RWPE2 (cell line): Measurements from ENCODE around the gene SHC2.
"Not testable (repeated sequence)": the region's sequence is repeated elsewhere in the genome, so short reads cannot be mapped to it uniquely, and the experiment has no call there.

ENCODE experiments used
- ATAC-seq: fragments of 200-7000 bp; cut with Tn5 transposase; 3 replicates; pipeline ENCODE4 v1.9.1; 2021; ENCODE audit warnings: low read depth
- DNase-seq: peaks from one replicate; pipeline ENCODE4 v3.0.0-alpha.2; 2020; ENCODE audit warnings: low spot score
- H3K27ac ChIP-seq: fragments of 450-650 bp; 2 replicates; pipeline ENCODE4 v1.5.1; 2017; ENCODE audit warnings: mild to moderate bottlenecking; ENCODE audit not compliant: poor library complexity, severe bottlenecking
- H3K27me3 ChIP-seq: fragments of 250-450 bp; sonication (Bioruptor Pico); 2 replicates; pipeline ENCODE4 v1.5.1; 2021; ENCODE audit warnings: mild to moderate bottlenecking, moderate library complexity; ENCODE audit not compliant: insufficient read depth, poor library complexity, severe bottlenecking
- H3K36me3 ChIP-seq: fragments of 250-450 bp; sonication (Bioruptor Pico); 2 replicates; pipeline ENCODE4 v1.5.1; 2020; ENCODE audit warnings: low read depth, mild to moderate bottlenecking, moderate library complexity
- H3K4me1 ChIP-seq: fragments of 250-450 bp; sonication (Bioruptor Pico); 2 replicates; pipeline ENCODE4 v1.5.1; 2021; ENCODE audit warnings: mild to moderate bottlenecking, moderate library complexity; ENCODE audit not compliant: insufficient read depth, poor library complexity, severe bottlenecking
- H3K4me3 ChIP-seq: fragments of 250-450 bp; sonication (Bioruptor Pico); 2 replicates; pipeline ENCODE4 v1.5.1; 2021; ENCODE audit warnings: mild to moderate bottlenecking, moderate library complexity; ENCODE audit not compliant: severe bottlenecking
- H3K9me3 ChIP-seq: fragments of 250-450 bp; sonication (Bioruptor Pico); 2 replicates; pipeline ENCODE4 v1.5.1; 2021; ENCODE audit warnings: mild to moderate bottlenecking, moderate library complexity; ENCODE audit not compliant: severe bottlenecking
- CTCF ChIP-seq: fragments of 450-650 bp; IDR thresholded peaks from one replicate; pipeline ENCODE4 v1.5.1; 2017; ENCODE audit warnings: mild to moderate bottlenecking, moderate library complexity; ENCODE audit not compliant: poor library complexity, severe bottlenecking

SHC2 gene

DNA sequence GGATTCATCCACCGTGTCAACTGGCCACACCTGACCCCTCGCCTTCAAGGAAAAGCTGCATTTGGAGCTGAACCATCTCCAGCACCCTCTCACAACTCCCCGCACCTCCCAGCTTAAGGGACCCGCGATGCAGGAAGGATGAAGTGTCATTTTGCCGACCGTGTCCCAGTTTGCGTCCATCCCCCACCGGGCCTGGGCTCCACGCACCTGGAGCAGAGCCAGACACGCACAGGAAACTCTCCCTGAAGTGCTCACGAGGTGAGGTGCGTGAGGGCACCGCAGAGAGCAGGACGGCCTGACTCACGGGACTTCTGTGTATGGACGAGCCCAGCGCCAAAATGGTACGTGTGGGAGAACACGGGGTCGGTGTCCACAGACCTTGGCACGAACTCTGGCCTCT is 7.2 kb downstream of the SHC2 start:
- no peaks in the 10 kb centered on the region for H3K4me1 ChIP-seq
- H3K27me3 ChIP-seq: no peaks in the 10 kb centered on the region
- H3K9me3 ChIP-seq: peaks cover 2% of the 10 kb centered on the region
- no peak overlapping the region for H3K4me3 ChIP-seq
- DNase-seq (no peak), ATAC-seq (no peak)
- no peaks in the 10 kb centered on the region for H3K36me3 ChIP-seq
- no peak overlapping the region for H3K27ac ChIP-seq
- no peak for TF ChIP-seq CTCF

DNA sequence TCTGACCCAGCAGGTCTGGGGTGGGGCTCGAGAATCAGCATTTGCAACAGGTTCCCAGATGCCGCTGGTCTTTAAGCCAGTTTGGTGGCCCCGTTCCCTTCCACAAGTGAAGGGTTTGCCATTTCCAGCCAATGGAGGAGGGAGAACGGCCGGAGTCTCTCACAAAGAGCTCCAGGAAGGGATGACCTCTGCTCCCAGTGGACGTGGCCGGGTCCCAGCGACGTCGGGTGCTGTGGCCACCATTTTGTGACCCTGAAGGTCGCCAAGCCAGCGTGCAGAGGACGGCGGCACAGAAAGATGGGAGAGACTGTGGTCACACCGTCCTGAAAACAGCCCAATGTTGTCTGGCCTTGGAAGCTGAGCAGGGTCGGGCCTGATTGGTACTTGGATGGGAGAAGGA is 8.0 kb downstream of the SHC2 start:
- no peak for TF ChIP-seq CTCF
- H3K27ac ChIP-seq: no peak overlapping the region
- H3K4me3 ChIP-seq: no peak overlapping the region
- no peaks in the 10 kb centered on the region for H3K36me3 ChIP-seq
- ATAC-seq (no peak), DNase-seq (no peak)
- no peaks in the 10 kb centered on the region for H3K27me3 ChIP-seq
- no peaks in the 10 kb centered on the region for H3K4me1 ChIP-seq
- peaks cover 2% of the 10 kb centered on the region for H3K9me3 ChIP-seq

DNA sequence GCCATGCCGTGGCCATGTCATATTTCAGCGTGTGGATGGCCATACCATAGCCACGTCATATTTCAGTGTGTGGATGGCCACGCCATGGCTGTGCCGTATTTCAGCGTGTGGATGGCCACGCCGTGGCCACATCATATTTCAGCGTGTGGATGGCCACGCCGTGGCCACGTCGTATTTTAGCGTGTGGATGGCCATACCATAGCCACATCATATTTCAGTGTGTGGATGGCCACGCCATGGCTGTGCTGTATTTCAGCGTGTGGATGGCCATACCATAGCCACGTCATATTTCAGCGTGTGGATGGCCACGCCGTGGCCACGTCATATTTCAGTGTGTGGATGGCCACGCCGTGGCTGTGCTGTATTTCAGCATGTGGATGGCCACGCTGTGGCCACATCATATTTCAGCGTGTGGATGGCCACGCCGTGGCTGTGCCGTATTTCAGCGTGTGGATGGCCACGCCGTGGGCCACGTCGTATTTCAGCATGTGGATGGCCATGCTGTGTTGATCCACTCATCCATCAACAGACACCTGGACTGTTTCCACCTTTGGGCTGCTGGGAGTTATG is 9.8 kb downstream of the SHC2 start:
- not testable (repeated sequence) for H3K36me3 ChIP-seq, H3K4me1 ChIP-seq, H3K27ac ChIP-seq, H3K27me3 ChIP-seq, H3K9me3 ChIP-seq, H3K4me3 ChIP-seq, DNase-seq, ATAC-seq

DNA sequence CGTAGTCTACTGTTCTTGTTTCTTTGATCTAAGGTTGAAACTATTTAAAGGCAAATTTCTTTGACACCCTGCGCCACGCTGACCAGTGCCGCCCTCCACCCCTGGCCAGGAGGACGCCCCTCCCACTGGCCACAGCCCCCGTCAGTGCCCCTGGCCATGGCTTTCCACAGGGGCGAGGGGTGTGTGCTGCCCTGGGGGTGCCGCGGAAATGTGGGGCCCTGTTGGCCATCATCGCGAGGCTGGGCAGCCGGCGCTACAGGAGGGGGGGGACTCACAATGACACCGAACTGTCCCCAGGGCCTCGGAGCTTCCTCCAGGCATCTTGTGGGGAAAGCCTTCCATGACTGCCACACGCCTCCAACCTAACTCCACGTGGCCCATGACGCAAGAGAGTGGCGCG is 10.9 kb downstream of the SHC2 start:
- H3K27me3 ChIP-seq: no peaks in the 10 kb centered on the region
- no peak overlapping the region for H3K27ac ChIP-seq
- DNase-seq (no peak), ATAC-seq (no peak)
- H3K9me3 ChIP-seq: peaks cover 2% of the 10 kb centered on the region
- no peak overlapping the region for H3K4me3 ChIP-seq
- TF ChIP-seq CTCF: no peak
- H3K4me1 ChIP-seq: no peaks in the 10 kb centered on the region
- H3K36me3 ChIP-seq: no peaks in the 10 kb centered on the region

GRCh38 chr19:447816-448560 is 12.8 kb downstream of the SHC2 start:
- Histone ChIP-seq H3K4me1 (no peaks in the 10 kb centered on the region), H3K9me3 (peaks cover 2% of the 10 kb centered on the region), H3K4me3 (no peak overlapping the region), H3K27me3 (no peaks in the 10 kb centered on the region), H3K36me3 (no peaks in the 10 kb centered on the region), H3K27ac (no peak overlapping the region)
- TF ChIP-seq CTCF: no peak
- no peak for ATAC-seq
- no peak for DNase-seq
